Stimulated activated CD8-positive, alpha-beta memory T cell treated with anti-CD3 and anti-CD28 coated beads, Interleukin-7, amount 100 ng/mL, for 4 hours (primary cell): ENCODE results near the gene DPPA2.
"Not testable (repeated sequence)": the region's sequence is repeated elsewhere in the genome, so short reads cannot be mapped to it uniquely, and the experiment has no call there.

Source experiments
- DNase-seq, 2 donors: peaks; one replicate each; pipeline ENCODE4 v3.0.0-alpha.2; 2020; ENCODE audit warnings: low read depth in 2 of 2

Gene DPPA2

GRCh38 chr3:109316162-109316730, at the start of gene DPPA2:
TSS of gene DPPA2 (minus strand) at chr3:109316517. CDS start at chr3:109314542, 1,975 bp downstream.
- no peak for DNase-seq

- no peak for DNase-seq
Measured at GRCh38 chr3:109364088-109364487, 47.8 kb upstream of the DPPA2 start.

- no peak for DNase-seq
Measured at GRCh38 chr3:109363634-109364033, 47.3 kb upstream of the DPPA2 start.

GRCh38 chr3:109362823-109363222, 46.5 kb upstream of the DPPA2 start:
- no peak for DNase-seq

- not testable (repeated sequence) for DNase-seq
Measured at GRCh38 chr3:109358809-109359208, 42.5 kb upstream of the DPPA2 start.

- no peak for DNase-seq
Measured at GRCh38 chr3:109356442-109357155, 40.3 kb upstream of the DPPA2 start.

GRCh38 chr3:109355625-109356441, 39.5 kb upstream of the DPPA2 start:
- no peak for DNase-seq

GRCh38 chr3:109353057-109353456, 36.7 kb upstream of the DPPA2 start:
- DNase-seq, result no peak

GRCh38 chr3:109351231-109351630, 34.9 kb upstream of the DPPA2 start:
- DNase-seq, result no peak

GRCh38 chr3:109346770-109347295, 30.5 kb upstream of the DPPA2 start:
- no peak for DNase-seq

GRCh38 chr3:109346099-109346498, 29.8 kb upstream of the DPPA2 start:
- no peak for DNase-seq

GRCh38 chr3:109339714-109340648, 23.7 kb upstream of the DPPA2 start:
- DNase-seq, result no peak

GRCh38 chr3:109339197-109339596, 22.9 kb upstream of the DPPA2 start:
- DNase-seq, result no peak

- DNase-seq, result no peak
Measured at GRCh38 chr3:109338322-109338721, 22.0 kb upstream of the DPPA2 start.

GRCh38 chr3:109337393-109337792, 21.1 kb upstream of the DPPA2 start, which contains the start of gene DPPA4:
TSS of gene DPPA4 (minus strand) at chr3:109337546. CDS start at chr3:109337517, 29 bp downstream.
- DNase-seq, result no peak

- DNase-seq, result peak in 1 of 2 donors; percentile 5
Measured at GRCh38 chr3:109336291-109336861, 20.1 kb upstream of the DPPA2 start.

GRCh38 chr3:109334572-109334971, 18.3 kb upstream of the DPPA2 start:
- no peak for DNase-seq

- DNase-seq, result no peak
Measured at GRCh38 chr3:109331692-109332091, 15.4 kb upstream of the DPPA2 start.

- DNase-seq, result no peak
Measured at GRCh38 chr3:109330405-109330804, 14.1 kb upstream of the DPPA2 start.

- DNase-seq, result no peak
Measured at GRCh38 chr3:109328202-109328601, 11.9 kb upstream of the DPPA2 start.

GRCh38 chr3:109325657-109326056, 9.3 kb upstream of the DPPA2 start:
- DNase-seq, result no peak
